HL-60 (cell line): ENCODE measurements around the gene MRPS31.
A peak's percentile ranks its signal among the peaks of the same experiment; 100 is the strongest.

Experiments used
- DNase-seq, 2 experiments: peaks; one replicate each; pipeline ENCODE4 v3.0.0-alpha.2; 2010 to 2020; ENCODE audit warnings: low read depth in 1 of 2, low spot score in 1 of 2
- H3K27ac ChIP-seq: fragments of 250-450 bp; sonication (Bioruptor Pico); replicated peaks from 2 replicates; pipeline ENCODE4 v1.5.1; 2020; ENCODE audit warnings: mild to moderate bottlenecking, moderate library complexity
- H3K27me3 ChIP-seq: fragments of 250-450 bp; sonication (Bioruptor Pico); 2 replicates; pipeline ENCODE4 v1.5.1; 2021; ENCODE audit warnings: mild to moderate bottlenecking, moderate library complexity; ENCODE audit not compliant: insufficient read depth, poor library complexity, severe bottlenecking
- H3K4me3 ChIP-seq: replicated peaks from 2 replicates; pipeline ENCODE4 v1.5.1; 2011; ENCODE audit warnings: mild to moderate bottlenecking, control low read depth, low read length; ENCODE audit not compliant: insufficient read depth
- GABPA ChIP-seq: IDR thresholded peaks from 2 replicates; pipeline ENCODE4 v1.6.1; 2012; ENCODE audit warnings: low read depth
- POLR2AphosphoS5 ChIP-seq: IDR thresholded peaks from 2 replicates; pipeline ENCODE4 v1.6.1; 2012; ENCODE audit warnings: low read depth
- SPI1 ChIP-seq: IDR thresholded peaks from 2 replicates; pipeline ENCODE4 v1.6.1; 2012; ENCODE audit warnings: low read depth, mild to moderate bottlenecking, borderline replicate concordance
- long read RNA-seq: library from polyadenylated mRNA; unstranded; transcript quantifications from one replicate; pipeline ENCODE4 v2.0.0, GENCODE V29; 2020
- TF ChIP-seq, protein P1 (sequence below): IDR thresholded peaks from 2 replicates; pipeline ENCODE4 v1.6.1; 2012; ENCODE audit warnings: low read depth; ENCODE audit not compliant: insufficient replicate concordance
- TF ChIP-seq, protein P2 (sequence below): IDR thresholded peaks from one replicate; pipeline ENCODE4 v1.5.1; 2011; ENCODE audit warnings: low read length, control low read depth, inconsistent platforms; ENCODE audit not compliant: insufficient read depth

MRPS31 gene
- long read RNA-seq, transcript MRPS31-201 (7 exons, 1,462 nt): major isoform, 74 of 98 reads
- long read RNA-seq, partial matches to known transcripts: 17 of 98 reads
- long read RNA-seq, other reads (novel, unspliced or antisense): 7 of 98 reads

- peak; percentile 90 to 98 for DNase-seq
- H3K27ac ChIP-seq: peak within 1 kb of the TSS; percentile 77
- no peaks in the 10 kb centered on the region for H3K27me3 ChIP-seq
- TF ChIP-seq POLR2AphosphoS5 (peak; percentile 95), SPI1 (no peak; the same call in 1 of the 2 replicates), GABPA (peak; percentile 100)
- TF ChIP-seq, protein P1, sequence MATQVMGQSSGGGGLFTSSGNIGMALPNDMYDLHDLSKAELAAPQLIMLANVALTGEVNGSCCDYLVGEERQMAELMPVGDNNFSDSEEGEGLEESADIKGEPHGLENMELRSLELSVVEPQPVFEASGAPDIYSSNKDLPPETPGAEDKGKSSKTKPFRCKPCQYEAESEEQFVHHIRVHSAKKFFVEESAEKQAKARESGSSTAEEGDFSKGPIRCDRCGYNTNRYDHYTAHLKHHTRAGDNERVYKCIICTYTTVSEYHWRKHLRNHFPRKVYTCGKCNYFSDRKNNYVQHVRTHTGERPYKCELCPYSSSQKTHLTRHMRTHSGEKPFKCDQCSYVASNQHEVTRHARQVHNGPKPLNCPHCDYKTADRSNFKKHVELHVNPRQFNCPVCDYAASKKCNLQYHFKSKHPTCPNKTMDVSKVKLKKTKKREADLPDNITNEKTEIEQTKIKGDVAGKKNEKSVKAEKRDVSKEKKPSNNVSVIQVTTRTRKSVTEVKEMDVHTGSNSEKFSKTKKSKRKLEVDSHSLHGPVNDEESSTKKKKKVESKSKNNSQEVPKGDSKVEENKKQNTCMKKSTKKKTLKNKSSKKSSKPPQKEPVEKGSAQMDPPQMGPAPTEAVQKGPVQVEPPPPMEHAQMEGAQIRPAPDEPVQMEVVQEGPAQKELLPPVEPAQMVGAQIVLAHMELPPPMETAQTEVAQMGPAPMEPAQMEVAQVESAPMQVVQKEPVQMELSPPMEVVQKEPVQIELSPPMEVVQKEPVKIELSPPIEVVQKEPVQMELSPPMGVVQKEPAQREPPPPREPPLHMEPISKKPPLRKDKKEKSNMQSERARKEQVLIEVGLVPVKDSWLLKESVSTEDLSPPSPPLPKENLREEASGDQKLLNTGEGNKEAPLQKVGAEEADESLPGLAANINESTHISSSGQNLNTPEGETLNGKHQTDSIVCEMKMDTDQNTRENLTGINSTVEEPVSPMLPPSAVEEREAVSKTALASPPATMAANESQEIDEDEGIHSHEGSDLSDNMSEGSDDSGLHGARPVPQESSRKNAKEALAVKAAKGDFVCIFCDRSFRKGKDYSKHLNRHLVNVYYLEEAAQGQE: peak; percentile 44
- TF ChIP-seq, protein P2, sequence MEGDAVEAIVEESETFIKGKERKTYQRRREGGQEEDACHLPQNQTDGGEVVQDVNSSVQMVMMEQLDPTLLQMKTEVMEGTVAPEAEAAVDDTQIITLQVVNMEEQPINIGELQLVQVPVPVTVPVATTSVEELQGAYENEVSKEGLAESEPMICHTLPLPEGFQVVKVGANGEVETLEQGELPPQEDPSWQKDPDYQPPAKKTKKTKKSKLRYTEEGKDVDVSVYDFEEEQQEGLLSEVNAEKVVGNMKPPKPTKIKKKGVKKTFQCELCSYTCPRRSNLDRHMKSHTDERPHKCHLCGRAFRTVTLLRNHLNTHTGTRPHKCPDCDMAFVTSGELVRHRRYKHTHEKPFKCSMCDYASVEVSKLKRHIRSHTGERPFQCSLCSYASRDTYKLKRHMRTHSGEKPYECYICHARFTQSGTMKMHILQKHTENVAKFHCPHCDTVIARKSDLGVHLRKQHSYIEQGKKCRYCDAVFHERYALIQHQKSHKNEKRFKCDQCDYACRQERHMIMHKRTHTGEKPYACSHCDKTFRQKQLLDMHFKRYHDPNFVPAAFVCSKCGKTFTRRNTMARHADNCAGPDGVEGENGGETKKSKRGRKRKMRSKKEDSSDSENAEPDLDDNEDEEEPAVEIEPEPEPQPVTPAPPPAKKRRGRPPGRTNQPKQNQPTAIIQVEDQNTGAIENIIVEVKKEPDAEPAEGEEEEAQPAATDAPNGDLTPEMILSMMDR: no peak
- peak within 1 kb of the TSS; percentile 89 for H3K4me3 ChIP-seq
Measured at GRCh38 chr13:40770934-40771618, at the start of gene MRPS31. Gene MRPS31, minus strand, starts transcription at chr13:40771190. Its CDS starts 54 bp downstream, at chr13:40771136.

DNA sequence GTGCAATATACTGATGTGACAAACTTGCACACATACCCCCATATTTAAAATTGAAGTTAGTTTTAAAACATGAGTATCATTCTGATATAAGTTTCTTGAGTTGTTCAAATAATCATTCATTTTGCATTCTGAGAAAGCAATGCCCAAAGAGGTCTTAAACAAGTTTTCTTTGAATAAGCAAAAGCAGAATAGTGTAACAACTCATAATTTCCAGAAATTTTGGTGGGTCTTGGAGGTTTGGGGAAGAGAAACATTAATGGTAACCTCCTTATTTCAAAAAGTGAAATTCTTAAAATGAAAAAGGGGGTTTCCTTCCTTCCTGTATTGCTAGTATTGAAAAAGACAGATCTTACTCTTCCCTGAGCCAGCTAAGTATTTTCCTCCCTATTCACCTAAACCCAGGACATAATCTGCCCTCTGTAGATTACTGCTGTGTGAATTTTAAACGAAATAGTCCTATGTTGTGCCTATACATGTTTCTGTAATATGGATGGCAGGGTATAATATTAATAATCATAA is 48.9 kb upstream of the MRPS31 start:
- no peak for TF ChIP-seq SPI1
- TF ChIP-seq, protein P2: no peak
- TF ChIP-seq, protein P1: no peak
- no peak for TF ChIP-seq POLR2AphosphoS5
- no peak for TF ChIP-seq GABPA
- no peak overlapping the region for H3K27ac ChIP-seq
- no peak overlapping the region for H3K4me3 ChIP-seq
- H3K27me3 ChIP-seq: no peaks in the 10 kb centered on the region
- no peak for DNase-seq

DNA sequence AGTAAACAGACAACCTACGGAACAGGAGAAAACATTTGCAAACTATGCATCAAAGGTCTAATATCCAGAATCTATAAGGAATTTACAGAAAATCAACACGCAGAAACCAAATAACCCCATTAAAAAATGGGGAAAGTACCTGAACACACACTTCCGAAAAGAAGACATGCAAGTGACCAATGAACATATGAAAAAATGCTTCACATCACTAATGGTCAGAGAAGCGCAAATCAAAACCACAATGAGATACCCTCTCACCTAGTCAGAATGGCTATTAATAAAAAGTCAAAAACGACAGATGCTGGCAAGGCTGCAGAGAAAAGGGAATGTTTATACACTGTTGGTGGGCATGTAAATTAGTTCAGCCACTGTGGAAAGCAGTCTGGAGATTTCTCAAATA is 47.9 kb upstream of the MRPS31 start:
- no peak overlapping the region for H3K4me3 ChIP-seq
- H3K27me3 ChIP-seq: no peaks in the 10 kb centered on the region
- H3K27ac ChIP-seq: no peak overlapping the region
- DNase-seq: no peak
- no peak for TF ChIP-seq POLR2AphosphoS5
- TF ChIP-seq, protein P2: no peak
- TF ChIP-seq GABPA: no peak
- TF ChIP-seq SPI1: no peak
- TF ChIP-seq, protein P1: no peak
